ENCODE measurements around the gene TMC2.

The TMC2 gene

GRCh38 chr20:2656471-2657117 is 120.2 kb downstream of the TMC2 start:
- no peak for TF ChIP-seq CTCF (IDR thresholded peaks at IDR 0.05)

- TF ChIP-seq CTCF (IDR thresholded peaks at IDR 0.05): no peak
These were observed 120.9 kb downstream of the TMC2 start for GRCh38 chr20:2657241-2657640.

- no peak for TF ChIP-seq CTCF (IDR thresholded peaks at IDR 0.05)
These were observed 121.3 kb downstream of the TMC2 start for GRCh38 chr20:2657674-2658073.

GRCh38 chr20:2658414-2659354 is 122.3 kb downstream of the TMC2 start:
- TF ChIP-seq CTCF (IDR thresholded peaks at IDR 0.05): no peak

- no peak for TF ChIP-seq CTCF (IDR thresholded peaks at IDR 0.05)
These were observed 123.2 kb downstream of the TMC2 start for GRCh38 chr20:2659547-2659946.

GRCh38 chr20:2663364-2663886 is 127.1 kb downstream of the TMC2 start:
- no peak for TF ChIP-seq CTCF (IDR thresholded peaks at IDR 0.05)

GRCh38 chr20:2663887-2664719 is 127.7 kb downstream of the TMC2 start, which contains the start of gene IDH3B:
Gene IDH3B (minus strand): TSS chr20:2664216. CDS start chr20:2664188, 28 bp downstream.
- TF ChIP-seq CTCF (IDR thresholded peaks at IDR 0.05): no peak

Data from LNCAP (cell line).